Hematopoietic multipotent progenitor cell treated with erythropoietin and hydrocortisone succinate and interleukin-3 and kit ligand, for 4 days (in vitro differentiated cells): ENCODE results near the gene SENP2.
"Not testable (repeated sequence)": the region's sequence is repeated elsewhere in the genome, so short reads cannot be mapped to it uniquely, and the experiment has no call there.

Experiments used
- DNase-seq: peaks from one replicate; pipeline ENCODE4 v3.0.0-alpha.2; 2015

Gene SENP2

GRCh38 chr3:185585859-185586685 is at the start of gene SENP2:
Gene SENP2, plus strand, starts transcription at chr3:185586295. Its CDS starts 119 bp downstream, at chr3:185586414.
- peak; percentile 100 for DNase-seq

GRCh38 chr3:185537369-185537970 is 48.6 kb upstream of the SENP2 start:
- DNase-seq: peak; percentile 86

GRCh38 chr3:185539934-185540333 is 46.2 kb upstream of the SENP2 start:
- no peak for DNase-seq

GRCh38 chr3:185540695-185541094 is 45.4 kb upstream of the SENP2 start:
- DNase-seq: no peak

- DNase-seq: no peak
Measured at GRCh38 chr3:185549122-185549521, 37.0 kb upstream of the SENP2 start.

- DNase-seq: no peak
Measured at GRCh38 chr3:185549651-185550111, 36.4 kb upstream of the SENP2 start.

GRCh38 chr3:185552358-185552877 is 33.7 kb upstream of the SENP2 start, which contains the start of gene LIPH:
Gene LIPH, minus strand, starts transcription at chr3:185552588. Its CDS starts 117 bp downstream, at chr3:185552471.
- no peak for DNase-seq

- peak; percentile 30 for DNase-seq
Measured at GRCh38 chr3:185555101-185555501, 31.0 kb upstream of the SENP2 start.

GRCh38 chr3:185555860-185556347 is 30.2 kb upstream of the SENP2 start:
- no peak for DNase-seq

- DNase-seq: not testable (repeated sequence)
Measured at GRCh38 chr3:185556640-185557039, 29.5 kb upstream of the SENP2 start.

- no peak for DNase-seq
Measured at GRCh38 chr3:185558395-185558794, 27.7 kb upstream of the SENP2 start.

- DNase-seq: no peak
Measured at GRCh38 chr3:185559706-185560090, 26.4 kb upstream of the SENP2 start.

GRCh38 chr3:185560676-185561075 is 25.4 kb upstream of the SENP2 start:
- no peak for DNase-seq

- peak; percentile 82 for DNase-seq
Measured at GRCh38 chr3:185561374-185561943, 24.6 kb upstream of the SENP2 start.

GRCh38 chr3:185561958-185562357 is 24.1 kb upstream of the SENP2 start:
- peak; percentile 80 for DNase-seq

- DNase-seq: peak; percentile 95
Measured at GRCh38 chr3:185572183-185572582, 13.9 kb upstream of the SENP2 start.

- peak; percentile 90 for DNase-seq
Measured at GRCh38 chr3:185575108-185575869, 10.8 kb upstream of the SENP2 start.

- no peak for DNase-seq
Measured at GRCh38 chr3:185582236-185582635, 3.9 kb upstream of the SENP2 start.

GRCh38 chr3:185582871-185583270 is 3.2 kb upstream of the SENP2 start:
- DNase-seq: peak; percentile 67

GRCh38 chr3:185583925-185584324 is 2.2 kb upstream of the SENP2 start:
- DNase-seq: no peak

GRCh38 chr3:185584686-185585085 is 1.4 kb upstream of the SENP2 start:
- DNase-seq: no peak

- no peak for DNase-seq
Measured at GRCh38 chr3:185585518-185585858, 607 bp upstream of the SENP2 start.

- DNase-seq: no peak
Measured at GRCh38 chr3:185586686-185587039, 568 bp downstream of the SENP2 start.
